ENCODE results near the gene CDK9. TPM values are rescaled to one million over a fixed set of nuclear protein-coding genes. Genes with fewer than 3 reads are reported as not detected.
"Not testable (repeated sequence)": the region's sequence is repeated elsewhere in the genome, so short reads cannot be mapped to it uniquely, and the experiment has no call there.

The CDK9 gene
- total RNA-seq, 2 donors from 2014 or later: 107 to 123 TPM

- Mint-ChIP-seq H3K4me1 (peaks cover 38% of the 10 kb centered on the region), H3K36me3 (ENCODE audit: low read depth) (peaks cover 7% of the 10 kb centered on the region), H3K4me3 (peak within 1 kb of the TSS; percentile 99), H3K27me3 (no peaks in the 10 kb centered on the region), H3K27ac (peak within 1 kb of the TSS; percentile 95)
- no peak for DNase-seq
- peak; percentile 48 for ATAC-seq
- no peaks in the 10 kb centered on the region for H3K9me3 ChIP-seq (ENCODE audit: control insufficient read depth, low read length, poor library complexity, severe bottlenecking)
These were observed 7.3 kb upstream of the CDK9 start, which contains the start of gene SH2D3C for GRCh38 chr9:127778280-127779135. SH2D3C (minus strand) TSS chr9:127778666; CDS start chr9:127778627, 39 bp downstream.

GRCh38 chr9:127779136-127779981, 6.5 kb upstream of the CDK9 start:
- H3K4me1 Mint-ChIP-seq: peaks cover 40% of the 10 kb centered on the region
- peak; percentile 59 for ATAC-seq
- H3K27ac Mint-ChIP-seq: peak overlapping the region; percentile 95

GRCh38 chr9:127780126-127780885, 5.5 kb upstream of the CDK9 start:
- peak overlapping the region; percentile 95 for H3K27ac Mint-ChIP-seq
- DNase-seq (no peak), ATAC-seq (no peak)
- peaks cover 4% of the 10 kb centered on the region for H3K36me3 Mint-ChIP-seq (ENCODE audit: low read depth)
- H3K4me1 Mint-ChIP-seq: peaks cover 44% of the 10 kb centered on the region
- no peak overlapping the region for H3K4me3 Mint-ChIP-seq
- H3K9me3 ChIP-seq (ENCODE audit: control insufficient read depth, low read length, poor library complexity, severe bottlenecking): no peaks in the 10 kb centered on the region
- H3K27me3 Mint-ChIP-seq: no peaks in the 10 kb centered on the region

More at GRCh38 chr9:127779136-127779981, 6.5 kb upstream of the CDK9 start:
- Mint-ChIP-seq H3K36me3 (ENCODE audit: low read depth) (peaks cover 4% of the 10 kb centered on the region), H3K27me3 (no peaks in the 10 kb centered on the region), H3K4me3 (peak overlapping the region; percentile 99)
- no peaks in the 10 kb centered on the region for H3K9me3 ChIP-seq (ENCODE audit: control insufficient read depth, low read length, poor library complexity, severe bottlenecking)
- peak in 1 of 3 donors; percentile 36 for DNase-seq

- H3K36me3 Mint-ChIP-seq (ENCODE audit: low read depth); H3K4me3 Mint-ChIP-seq; H3K27me3 Mint-ChIP-seq; ATAC-seq; DNase-seq; H3K9me3 ChIP-seq (ENCODE audit: control insufficient read depth, low read length, poor library complexity, severe bottlenecking): not testable (repeated sequence)
- Mint-ChIP-seq H3K27ac (peak overlapping the region; percentile 95), H3K4me1 (peaks cover 44% of the 10 kb centered on the region)
These were observed 4.9 kb upstream of the CDK9 start for GRCh38 chr9:127780909-127781308.

GRCh38 chr9:127781806-127782205, 4.0 kb upstream of the CDK9 start:
- ATAC-seq: no peak
- peaks cover 44% of the 10 kb centered on the region for H3K4me1 Mint-ChIP-seq

GRCh38 chr9:127783111-127784008, 2.5 kb upstream of the CDK9 start:
- peak overlapping the region; percentile 86 for H3K4me3 Mint-ChIP-seq
- H3K27ac Mint-ChIP-seq: peak overlapping the region; percentile 95
- ATAC-seq (peak; percentile 21), DNase-seq (peak; percentile 51 to 60 (median 56))
- peaks cover 2% of the 10 kb centered on the region for H3K36me3 Mint-ChIP-seq (ENCODE audit: low read depth)
- no peaks in the 10 kb centered on the region for H3K27me3 Mint-ChIP-seq
- no peaks in the 10 kb centered on the region for H3K9me3 ChIP-seq (ENCODE audit: control insufficient read depth, low read length, poor library complexity, severe bottlenecking)
- peaks cover 48% of the 10 kb centered on the region for H3K4me1 Mint-ChIP-seq

More at GRCh38 chr9:127781806-127782205, 4.0 kb upstream of the CDK9 start:
- no peak for DNase-seq
- H3K36me3 Mint-ChIP-seq (ENCODE audit: low read depth): peaks cover 4% of the 10 kb centered on the region
- no peak overlapping the region for H3K4me3 Mint-ChIP-seq
- peak overlapping the region; percentile 95 for H3K27ac Mint-ChIP-seq
- no peaks in the 10 kb centered on the region for H3K9me3 ChIP-seq (ENCODE audit: control insufficient read depth, low read length, poor library complexity, severe bottlenecking)
- no peaks in the 10 kb centered on the region for H3K27me3 Mint-ChIP-seq

GRCh38 chr9:127785023-127785932, 556 bp upstream of the CDK9 start:
- DNase-seq: peak; percentile 85 to 89 (median 85)
- peak; percentile 64 for ATAC-seq
- peak overlapping the region; percentile 95 for H3K27ac Mint-ChIP-seq
- peak overlapping the region; percentile 91 for H3K4me3 Mint-ChIP-seq
- H3K4me1 Mint-ChIP-seq: peaks cover 45% of the 10 kb centered on the region
- no peaks in the 10 kb centered on the region for H3K27me3 Mint-ChIP-seq
- peaks cover 2% of the 10 kb centered on the region for H3K36me3 Mint-ChIP-seq (ENCODE audit: low read depth)
- H3K9me3 ChIP-seq (ENCODE audit: control insufficient read depth, low read length, poor library complexity, severe bottlenecking): no peaks in the 10 kb centered on the region

GRCh38 chr9:127786773-127787104, 905 bp downstream of the CDK9 start:
- peak overlapping the region; percentile 91 for H3K4me3 Mint-ChIP-seq
- DNase-seq (no peak), ATAC-seq (no peak)
- H3K27me3 Mint-ChIP-seq: no peaks in the 10 kb centered on the region
- peaks cover 43% of the 10 kb centered on the region for H3K4me1 Mint-ChIP-seq
- peak overlapping the region; percentile 83 for H3K27ac Mint-ChIP-seq
- H3K36me3 Mint-ChIP-seq (ENCODE audit: low read depth): peaks cover 3% of the 10 kb centered on the region
- no peaks in the 10 kb centered on the region for H3K9me3 ChIP-seq (ENCODE audit: control insufficient read depth, low read length, poor library complexity, severe bottlenecking)

GRCh38 chr9:127788337-127789011, 2.6 kb downstream of the CDK9 start:
- Mint-ChIP-seq H3K27me3 (no peaks in the 10 kb centered on the region), H3K4me3 (peak overlapping the region; percentile 50), H3K27ac (peak overlapping the region; percentile 61), H3K36me3 (ENCODE audit: low read depth) (peaks cover 3% of the 10 kb centered on the region), H3K4me1 (peaks cover 35% of the 10 kb centered on the region)
- DNase-seq (no peak), ATAC-seq (no peak)
- H3K9me3 ChIP-seq (ENCODE audit: control insufficient read depth, low read length, poor library complexity, severe bottlenecking): no peaks in the 10 kb centered on the region

- peak overlapping the region; percentile 61 for H3K27ac Mint-ChIP-seq
- peak overlapping the region; percentile 50 for H3K4me3 Mint-ChIP-seq
- H3K27me3 Mint-ChIP-seq: no peaks in the 10 kb centered on the region
- ATAC-seq (no peak), DNase-seq (no peak)
- H3K4me1 Mint-ChIP-seq: peaks cover 29% of the 10 kb centered on the region
- H3K9me3 ChIP-seq (ENCODE audit: control insufficient read depth, low read length, poor library complexity, severe bottlenecking): no peaks in the 10 kb centered on the region
- peaks cover 3% of the 10 kb centered on the region for H3K36me3 Mint-ChIP-seq (ENCODE audit: low read depth)
These were observed 3.3 kb downstream of the CDK9 start for GRCh38 chr9:127789179-127789578.
